DMS53 (cell line): Measurements from ENCODE around the gene METTL6.
"Not testable (repeated sequence)": the region's sequence is repeated elsewhere in the genome, so short reads cannot be mapped to it uniquely, and the experiment has no call there.

ENCODE experiments used
- DNase-seq: peaks from one replicate; lab custom pipeline; 2025; lab: John Stamatoyannopoulos, UW

The METTL6 gene

DNA sequence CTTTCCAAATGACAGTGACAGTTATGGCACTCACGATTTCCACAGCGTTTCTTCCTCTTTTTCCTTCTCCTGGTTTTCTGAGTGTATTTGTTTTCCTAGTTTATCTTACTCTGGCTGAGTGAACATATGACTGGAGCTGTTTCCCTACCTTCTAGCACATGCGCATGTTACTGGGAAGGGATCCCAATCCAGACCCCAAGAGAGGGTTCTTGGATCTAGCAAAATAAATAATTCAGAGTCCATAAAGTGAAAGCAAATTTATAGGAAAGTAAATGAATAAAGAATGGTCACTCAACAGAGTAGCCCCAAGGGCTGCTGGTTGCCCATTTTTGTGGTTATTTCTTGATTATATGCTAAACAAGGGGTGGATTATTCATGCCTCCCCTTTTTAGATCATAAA lies 23.8 kb downstream of the METTL6 start:
- no peak for DNase-seq

DNA sequence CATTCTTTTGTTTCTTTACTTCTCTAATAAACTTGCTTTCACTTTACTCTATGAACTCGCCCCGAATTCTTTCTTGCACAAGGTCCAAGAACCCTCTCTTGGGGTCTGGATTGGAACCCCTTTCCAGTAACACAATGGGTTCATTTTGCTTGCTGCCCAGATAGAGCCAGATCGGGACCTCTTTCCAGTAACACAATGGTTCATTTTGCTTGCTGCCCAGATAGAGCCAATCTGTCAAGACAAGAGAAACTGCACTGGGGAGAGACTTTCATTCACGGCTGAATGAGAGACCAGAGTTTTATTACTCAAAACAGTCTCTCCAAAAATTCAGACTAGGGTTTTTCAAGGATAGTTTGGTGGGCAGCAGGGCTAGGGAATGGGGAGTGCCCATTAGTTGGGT lies 25.4 kb downstream of the METTL6 start:
- no peak for DNase-seq

DNA sequence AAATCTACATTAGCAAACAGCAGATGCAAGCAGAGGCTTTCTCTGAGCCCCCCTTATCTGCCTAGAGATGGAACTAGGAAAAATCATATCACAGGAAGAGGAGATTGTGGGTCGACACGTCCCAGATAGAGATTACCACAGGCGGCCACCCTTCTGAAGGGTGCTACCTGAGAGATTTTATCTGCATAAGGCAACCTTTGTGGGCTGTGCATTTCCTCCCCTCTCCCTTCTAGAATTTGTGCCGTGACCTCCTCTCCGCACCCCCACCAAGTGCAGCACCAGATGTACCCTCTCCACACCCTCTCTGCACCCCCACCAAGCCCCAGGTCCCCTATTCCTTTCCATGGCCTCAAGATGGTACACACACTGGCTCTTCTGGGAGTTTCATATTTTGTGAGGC lies 27.4 kb downstream of the METTL6 start:
- DNase-seq: no peak

DNA sequence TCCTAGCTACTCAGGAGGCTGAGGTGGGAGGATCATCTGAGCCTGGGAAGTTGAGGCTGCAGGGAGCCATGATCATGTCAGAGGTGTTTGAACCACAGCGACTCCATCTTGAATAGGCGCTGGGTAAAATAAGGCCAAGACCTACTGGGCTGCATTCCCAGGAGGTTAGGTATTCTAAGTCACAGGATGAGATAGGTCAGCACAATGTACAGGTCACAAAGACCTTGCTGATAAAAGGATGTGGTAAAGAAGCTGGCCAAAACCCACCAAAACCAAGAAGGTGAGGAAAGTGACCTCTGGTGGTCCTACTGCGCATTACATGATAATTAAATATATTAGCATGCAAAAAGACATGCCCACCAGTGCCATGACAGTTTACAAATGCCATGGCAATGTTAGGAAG lies 28.6 kb downstream of the METTL6 start:
- not testable (repeated sequence) for DNase-seq

DNA sequence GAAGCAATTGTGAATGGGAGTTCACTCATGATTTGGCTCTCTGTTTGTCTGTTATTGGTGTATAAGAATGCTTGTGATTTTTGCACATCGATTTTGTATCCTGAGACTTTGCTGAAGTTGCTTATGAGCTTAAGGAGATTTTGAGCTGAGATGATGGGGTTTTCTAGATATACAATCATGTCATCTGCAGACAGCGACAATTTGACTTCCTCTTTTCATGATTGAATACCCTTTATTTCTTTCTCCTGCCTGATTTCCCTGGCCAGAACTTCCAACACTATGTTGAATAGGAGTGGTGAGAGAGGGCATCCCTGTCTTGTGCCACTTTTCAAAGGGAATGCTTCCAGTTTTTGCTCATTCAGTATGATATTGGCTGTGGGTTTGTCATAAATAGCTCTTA lies 34.1 kb downstream of the METTL6 start:
- DNase-seq: not testable (repeated sequence)

DNA sequence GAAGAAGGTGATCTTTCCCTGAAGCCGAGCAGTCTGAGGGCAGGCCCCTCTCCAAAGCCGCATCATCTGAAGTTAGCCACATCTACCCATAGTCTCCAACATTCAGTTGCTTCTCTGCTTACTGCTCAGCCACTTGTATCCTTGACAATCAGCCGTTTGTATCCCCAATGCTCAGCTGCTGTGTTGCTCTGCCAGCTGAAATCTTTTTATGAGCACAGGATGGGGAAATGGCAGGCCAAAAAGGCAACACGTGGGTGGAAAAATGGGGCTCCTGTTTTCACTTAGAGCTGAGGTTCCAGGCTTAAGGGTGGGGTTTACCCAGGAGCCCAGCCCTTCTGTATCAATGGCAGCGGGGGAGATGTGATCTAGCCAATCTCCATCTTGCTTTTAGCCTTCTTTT lies 36.3 kb downstream of the METTL6 start:
- DNase-seq: no peak

DNA sequence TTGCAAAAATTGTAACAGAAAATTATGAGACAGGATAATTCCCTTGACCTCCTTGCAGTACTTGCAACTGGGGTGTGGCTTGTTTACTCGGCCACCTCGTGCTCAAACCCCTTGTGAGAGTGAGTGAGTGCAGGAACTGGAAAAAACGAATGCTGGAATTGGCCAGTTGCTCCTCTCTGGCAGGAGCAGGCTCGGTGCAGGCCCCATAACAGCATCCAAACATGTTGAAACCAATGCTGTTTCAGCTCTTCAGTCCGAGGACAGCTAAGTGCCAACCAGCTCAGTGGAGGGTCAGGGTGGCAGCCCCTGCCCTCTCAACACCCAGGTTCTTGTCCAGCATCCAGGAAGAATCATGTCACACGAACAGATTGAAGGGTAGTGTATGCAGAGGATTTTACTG lies 36.9 kb downstream of the METTL6 start:
- no peak for DNase-seq

DNA sequence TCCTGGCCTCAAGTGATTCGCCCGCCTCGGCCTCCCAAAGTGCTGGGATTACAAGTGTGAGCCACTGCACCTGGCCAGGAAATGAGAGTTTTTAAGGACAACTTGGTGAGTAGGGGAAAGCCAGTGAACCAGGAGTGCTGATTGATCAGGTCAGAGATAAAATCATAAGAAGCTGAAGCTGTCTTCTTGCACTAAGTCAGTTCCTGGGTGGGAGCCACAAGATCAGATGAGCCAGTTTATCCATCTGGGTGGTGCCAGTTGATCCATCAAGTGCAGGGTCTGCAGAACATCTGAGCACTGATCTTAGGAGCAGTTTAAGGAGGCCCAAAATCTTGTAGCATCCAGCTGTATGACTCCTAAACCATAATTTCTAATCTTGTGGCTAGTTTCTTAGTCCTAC lies 39.0 kb downstream of the METTL6 start:
- not testable (repeated sequence) for DNase-seq

DNA sequence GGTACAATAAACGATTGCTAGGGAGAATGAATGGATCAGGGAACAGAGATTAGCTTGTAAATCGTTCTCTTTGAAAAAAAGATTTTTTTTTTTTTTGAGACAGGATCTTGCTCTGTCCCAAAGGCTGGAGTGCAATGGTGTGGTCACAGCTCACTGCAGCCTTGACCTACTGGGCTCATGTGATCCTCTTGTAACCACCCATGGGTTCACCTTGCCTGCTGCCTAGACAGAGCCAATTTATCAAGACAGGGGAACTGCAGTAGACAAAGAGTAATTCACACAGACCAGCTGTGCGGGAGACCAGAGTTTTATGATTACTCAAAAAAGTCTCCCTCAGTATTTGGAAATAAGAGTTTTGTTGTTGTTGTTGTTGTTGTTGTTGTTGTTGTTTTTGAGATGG lies 39.6 kb downstream of the METTL6 start:
- DNase-seq: no peak

DNA sequence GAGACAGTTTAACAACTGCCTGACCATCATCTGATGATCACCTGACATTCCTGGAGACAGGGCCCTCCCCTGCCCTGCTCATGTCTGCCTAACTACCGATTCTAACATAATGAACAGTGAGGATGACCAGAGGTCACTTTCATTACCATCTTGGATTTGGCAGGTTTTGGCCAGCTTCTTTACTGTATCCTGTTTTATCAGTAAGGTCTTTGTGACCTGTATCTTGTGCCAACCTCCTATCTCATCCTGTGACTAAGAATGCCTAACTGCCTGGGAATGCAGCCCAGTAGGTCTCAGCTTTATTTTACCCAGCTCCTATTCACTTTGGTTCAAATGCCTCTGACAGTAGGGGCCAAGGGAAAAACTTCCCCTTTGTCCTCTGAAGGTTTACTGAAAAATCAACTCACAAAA lies 40.2 kb downstream of the METTL6 start:
- DNase-seq: no peak

DNA sequence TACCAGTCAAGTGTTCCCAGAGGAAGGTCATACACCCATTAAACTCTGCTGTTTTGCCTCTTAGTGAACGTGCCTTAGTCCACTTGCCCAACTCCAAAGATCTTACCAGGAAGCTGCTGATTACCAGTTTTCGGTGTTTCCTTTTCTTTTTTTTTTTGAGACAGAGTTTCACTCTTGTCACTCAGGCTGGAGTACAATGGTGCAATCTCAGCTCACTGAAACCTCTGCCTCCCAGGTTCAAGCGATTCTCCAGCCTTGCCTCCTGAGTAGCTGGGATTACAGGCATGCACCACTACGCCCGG lies 40.7 kb downstream of the METTL6 start:
- not testable (repeated sequence) for DNase-seq

DNA sequence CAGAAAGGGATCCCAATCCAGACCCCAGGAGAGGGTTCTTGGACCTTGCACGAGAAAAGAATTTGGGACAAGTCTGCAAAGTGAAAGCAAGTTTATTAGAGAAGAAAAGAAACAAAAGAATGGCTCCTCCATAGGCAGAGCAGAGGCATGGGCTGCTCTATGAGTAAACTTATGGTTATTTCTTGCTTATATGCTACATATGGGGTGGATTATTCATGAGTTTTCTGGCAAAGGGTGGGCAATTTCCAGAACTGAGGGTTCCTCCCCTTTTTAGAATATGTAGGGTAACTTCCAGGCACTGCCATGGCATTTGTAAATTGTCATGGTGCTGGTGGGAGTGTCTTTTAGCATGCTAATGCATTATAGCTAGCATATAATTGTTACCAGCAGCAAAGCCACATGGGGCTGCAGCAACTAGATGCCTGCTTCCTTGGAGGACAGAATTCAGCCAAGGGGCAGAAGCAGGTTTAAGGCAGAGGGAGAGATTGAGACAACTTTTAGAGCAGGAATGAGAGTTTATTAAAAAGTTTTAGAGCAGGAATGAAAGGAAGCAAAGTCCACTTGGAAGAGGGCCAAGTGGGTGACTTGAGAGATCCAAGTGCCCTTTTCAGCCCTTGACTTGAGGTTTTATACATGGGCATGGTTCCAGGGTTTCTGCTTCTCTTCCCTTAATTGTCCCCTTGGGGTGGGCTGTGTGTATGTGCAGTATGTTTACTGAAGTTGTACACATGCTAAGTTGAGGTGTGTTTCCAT lies 41.3 kb downstream of the METTL6 start:
- DNase-seq: no peak

DNA sequence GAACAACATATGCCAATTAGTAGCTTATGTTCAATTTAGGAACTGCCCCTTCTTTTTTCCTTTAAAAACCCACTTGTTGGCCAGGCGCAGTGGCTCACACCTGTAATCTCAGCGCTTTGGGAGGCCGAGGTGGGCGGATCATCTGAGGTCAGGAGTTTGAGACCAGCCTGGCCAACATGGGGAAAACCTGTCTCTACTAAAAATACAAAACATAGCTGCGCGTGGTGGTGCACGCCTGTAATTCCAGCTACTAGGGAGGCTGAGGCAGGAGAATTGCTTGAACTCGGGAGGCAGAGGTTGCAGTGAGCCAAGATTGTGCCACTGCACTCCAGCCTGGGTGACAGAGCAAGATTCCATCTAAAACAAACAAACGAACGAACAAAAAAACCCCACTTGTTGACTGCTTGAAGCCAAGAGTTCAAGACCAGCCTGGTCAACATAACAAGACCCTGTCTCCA lies 42.1 kb downstream of the METTL6 start:
- not testable (repeated sequence) for DNase-seq

DNA sequence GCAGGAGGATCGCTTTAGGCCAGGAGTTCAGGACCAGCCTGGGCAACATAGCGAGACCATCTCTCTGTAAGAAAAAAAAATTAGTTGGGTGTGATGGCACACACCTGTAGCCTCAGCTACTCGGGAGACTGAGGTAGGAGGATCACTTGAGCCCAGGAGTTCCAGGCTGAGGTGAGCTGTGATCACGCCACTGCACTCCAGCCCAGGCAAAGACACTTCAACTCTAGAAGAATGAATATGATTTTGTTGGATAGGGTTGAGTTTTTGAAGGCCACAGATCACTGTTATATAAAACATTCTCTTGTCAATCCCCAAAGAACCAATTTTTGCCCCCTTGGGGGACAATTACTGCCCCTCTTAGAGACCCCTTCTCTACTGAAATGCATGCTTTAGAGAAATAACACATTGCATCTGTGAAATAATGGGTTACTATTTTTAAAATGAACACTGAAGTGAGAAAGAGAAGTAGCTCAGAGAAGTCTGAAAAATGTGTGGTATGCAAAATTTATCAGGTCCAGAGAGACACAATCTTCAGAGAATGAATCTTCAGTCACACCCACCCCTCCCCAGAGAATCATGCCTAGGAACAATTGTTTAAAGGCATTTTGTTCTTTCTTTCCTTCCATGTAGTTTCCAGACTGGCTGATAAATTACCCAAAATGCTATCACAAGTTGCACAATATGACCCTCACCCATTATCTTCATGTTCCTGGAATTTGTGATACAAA lies 42.7 kb downstream of the METTL6 start:
- no peak for DNase-seq

DNA sequence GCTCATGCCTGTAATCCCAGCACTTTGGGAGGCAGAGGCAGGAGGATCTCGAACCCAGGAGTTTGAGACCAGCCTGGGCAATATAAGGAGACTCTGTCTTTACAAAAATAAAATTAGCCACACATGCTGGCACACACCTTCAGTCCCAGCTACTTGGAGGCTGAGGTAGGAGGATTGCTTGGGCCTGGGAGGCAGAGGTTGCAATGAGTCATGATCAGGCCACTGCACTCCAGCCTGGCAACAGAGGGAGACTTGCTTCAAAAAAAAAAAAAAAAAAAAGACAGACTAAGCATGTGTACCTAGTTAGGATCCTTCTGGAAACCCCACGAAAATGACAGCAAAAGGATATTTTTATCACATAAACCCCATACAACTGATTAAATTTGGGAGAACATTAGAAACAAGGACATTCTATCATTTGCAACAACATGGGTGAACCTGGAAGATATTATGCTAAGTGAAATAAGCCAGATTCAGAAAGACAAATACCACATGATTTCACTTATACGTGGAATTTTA lies 44.9 kb downstream of the METTL6 start:
- no peak for DNase-seq

DNA sequence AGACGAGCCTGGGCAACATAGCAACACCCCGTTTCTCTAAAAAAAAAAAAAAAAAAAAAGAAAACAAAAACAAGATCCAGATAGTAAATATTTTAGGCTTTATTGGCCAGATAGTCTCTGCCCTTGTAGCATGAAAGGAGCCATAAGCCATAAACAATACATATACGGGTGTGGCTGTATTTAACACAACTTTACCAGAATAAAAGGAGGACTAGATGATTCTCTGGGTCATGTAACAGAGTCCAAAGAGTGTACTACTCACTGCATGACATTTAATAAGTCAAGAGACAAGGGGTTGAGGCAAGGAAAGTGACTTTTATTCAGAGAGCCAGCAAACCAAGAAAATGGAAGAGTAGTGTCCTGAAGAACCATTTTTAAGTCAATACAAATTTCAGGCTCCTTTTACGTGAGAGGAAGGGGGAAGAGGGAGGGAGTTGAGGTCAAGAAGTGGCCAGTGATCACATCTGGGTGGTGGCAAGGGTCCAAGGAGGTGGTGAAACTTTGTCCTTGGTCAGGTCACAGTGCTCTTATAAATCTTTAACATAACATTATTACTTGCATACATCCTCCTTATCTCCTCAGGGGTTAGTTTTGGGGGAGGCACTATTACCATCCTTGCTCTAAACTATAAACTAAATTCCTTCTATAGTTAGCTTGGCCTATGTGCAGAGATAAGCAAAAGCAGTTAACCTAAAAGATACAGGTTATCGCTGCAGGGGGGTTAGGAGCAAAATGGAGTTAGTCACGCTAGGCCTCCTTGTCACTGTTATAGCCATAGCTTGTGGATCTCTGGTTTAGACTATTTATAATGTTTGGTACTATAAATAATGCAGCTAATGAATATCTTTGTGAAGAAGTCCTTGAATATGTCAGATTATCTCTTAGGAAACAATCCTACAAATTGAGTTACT lies 46.1 kb downstream of the METTL6 start:
- DNase-seq: no peak

DNA sequence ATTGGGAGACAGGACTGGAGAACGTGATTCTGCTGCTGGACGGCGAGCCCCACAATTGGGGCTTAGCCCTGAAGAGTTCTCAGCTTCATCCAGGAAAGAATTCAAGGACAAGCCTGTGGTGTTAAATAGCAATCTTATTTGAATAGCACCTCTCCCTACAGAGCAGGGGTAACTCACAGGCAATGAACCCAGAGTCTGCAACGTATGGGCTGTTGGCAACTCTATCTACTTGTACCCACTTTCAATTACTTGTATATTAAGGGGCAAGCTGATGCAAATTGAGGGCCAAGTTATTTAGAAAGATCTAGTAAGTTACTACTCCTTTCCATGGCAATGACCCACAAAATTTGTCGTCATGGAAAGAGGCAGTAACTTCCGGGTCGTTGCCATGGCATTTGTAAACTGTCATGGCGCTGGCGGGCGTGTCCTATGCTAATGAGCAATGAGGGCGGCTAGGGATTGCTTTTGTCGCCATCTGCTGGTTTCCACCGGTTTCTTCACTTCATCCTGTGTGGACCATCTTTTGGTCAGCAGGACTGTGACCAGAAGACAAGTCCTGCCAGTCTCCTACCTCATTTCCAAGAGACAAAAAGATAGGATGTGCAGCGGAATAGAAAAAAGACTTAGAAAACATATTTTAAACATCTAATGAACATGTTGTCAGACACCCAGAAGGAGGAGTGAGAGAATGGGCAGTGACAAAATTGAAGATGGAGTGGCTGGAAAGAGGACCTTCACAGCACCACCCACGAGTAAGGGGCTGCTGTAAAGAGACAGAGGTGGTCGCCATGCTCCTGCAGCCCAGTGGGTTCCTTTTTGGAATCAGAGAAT lies 49.2 kb downstream of the METTL6 start:
- DNase-seq: peak; percentile 88

DNA sequence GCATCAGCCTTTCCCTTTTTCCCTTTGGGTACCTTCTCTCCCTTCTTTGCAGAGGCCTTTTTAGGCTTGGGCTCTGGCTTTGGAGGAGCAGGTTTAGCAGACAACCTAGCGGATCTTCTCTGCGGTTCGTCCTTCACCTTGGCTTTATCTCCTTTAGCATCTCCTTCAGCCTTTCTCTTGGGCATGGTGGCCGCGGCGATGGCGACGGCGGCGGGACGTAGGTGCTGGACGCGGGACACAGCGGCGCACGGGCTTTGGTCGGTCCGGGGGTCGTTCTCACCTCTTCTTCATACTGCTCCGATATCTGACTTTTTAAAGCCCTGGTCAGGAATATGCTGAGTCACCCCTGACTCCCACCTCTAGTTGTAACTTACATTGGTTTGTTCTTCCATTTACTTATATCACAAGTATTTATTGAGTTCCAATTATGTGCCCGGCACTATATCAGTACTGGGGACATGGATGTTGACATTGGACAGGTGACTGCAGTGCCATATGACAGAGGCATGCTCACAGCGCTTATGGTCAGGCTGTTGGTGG lies 51.8 kb downstream of the METTL6 start:
- no peak for DNase-seq

DNA sequence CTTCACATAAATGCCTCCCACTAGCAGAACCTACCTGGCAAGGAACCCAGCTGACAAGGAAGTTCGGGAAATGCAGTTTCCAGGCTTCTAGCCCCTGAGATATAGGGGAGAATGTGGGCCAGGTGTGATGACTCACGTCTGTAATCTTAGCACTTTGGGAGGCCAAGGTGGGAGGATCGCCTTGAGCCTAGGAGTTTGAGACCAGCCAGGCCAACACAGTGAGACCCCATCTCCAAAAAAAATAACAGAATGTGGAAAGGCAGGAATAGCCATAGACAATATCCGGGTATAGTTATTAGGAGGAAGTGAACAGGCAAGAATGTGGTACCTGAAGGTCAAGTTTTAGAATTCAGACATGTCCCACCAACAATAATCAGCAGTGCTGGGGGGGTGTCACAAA lies 54.4 kb downstream of the METTL6 start:
- DNase-seq: no peak

DNA sequence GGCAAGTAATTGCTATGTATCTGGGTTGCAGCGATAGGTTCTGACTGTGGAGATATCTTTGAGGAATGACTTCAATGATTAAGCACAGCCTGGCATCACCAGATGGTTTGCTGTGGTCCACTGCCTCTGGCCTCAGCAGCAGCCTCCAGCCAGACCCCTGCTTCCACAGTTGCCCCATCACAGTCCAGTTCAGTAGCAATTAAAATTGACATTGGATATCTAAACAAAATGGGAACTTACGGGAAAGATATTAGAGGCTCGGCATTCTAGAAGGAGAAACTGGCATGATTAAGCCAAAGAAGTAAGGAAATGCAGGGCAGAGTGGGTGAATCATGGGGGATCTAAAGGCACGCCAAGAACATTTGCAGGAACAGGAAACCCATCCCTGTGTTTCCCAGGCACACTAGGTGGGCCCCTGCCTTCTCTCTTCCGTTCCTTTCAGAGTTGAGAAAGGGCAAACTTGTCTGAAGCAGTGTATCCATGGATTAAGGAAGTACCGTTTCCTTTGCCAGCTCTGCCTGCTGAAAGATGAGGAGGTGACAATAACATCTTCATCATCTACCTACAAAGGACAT lies 58.7 kb downstream of the METTL6 start:
- no peak for DNase-seq

DNA sequence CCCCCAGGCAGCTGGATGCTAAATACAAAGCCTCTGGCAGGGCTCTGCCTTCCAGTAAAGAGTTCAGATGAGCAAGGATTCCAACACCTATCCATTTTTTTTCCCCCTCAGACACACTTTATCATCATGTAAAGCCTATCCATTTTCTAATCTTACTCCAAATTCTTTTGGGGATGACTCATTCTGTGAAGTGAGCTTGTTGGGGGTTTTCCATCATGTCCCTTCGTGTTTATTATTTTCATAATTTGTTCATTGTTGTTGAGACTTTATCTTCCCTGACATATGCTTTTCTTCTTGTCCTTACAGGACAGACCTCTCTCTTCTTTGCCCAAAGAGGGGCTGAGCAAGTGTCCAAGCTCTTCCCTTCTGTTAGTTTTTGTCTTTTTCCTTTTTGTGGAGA lies 60.3 kb downstream of the METTL6 start:
- no peak for DNase-seq
